ENCODE results near the gene PPM1M.

Gene PPM1M

DNA sequence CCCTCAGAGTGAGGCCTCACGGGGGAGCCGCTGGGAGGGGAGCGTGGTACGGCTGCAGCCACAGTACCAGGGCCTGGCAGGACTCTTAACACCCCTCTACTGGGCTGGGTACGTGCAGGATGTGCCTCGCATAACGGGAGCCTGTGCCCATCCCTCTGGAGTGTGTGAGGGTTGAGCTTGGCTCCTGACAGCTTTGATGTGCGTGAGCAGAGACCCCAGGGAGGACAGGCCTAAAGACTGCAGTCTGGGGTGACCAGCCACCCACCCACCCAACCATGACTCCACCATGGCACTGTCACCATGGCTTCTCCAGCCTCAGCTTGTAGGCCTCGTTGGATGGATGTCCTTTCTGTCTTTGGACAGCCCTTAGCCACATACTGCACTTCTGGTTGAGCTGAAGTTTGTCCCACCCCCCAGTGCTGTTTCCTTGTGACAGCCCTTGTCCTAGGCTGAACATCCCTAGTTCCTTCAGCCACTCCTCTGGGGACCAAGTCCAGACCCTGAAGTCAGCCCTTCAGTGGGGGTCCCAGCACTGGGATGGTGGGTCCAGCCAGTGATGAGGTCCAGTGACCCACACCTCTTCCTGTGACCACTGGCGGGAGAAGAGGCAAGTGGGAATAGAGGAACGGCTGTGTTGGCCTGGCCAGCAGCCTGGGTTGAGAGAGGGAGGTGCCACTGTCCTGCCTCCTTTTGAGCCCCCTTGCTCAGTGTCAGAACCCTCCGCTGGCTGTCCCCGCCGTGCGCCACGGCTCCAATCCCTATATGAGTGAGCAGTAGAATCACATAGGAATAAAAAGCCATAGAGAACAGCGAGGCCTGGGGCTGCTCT, 48.1 kb downstream of the PPM1M start:
- no peak overlapping the region for H3K4me3 ChIP-seq
- no peak overlapping the region for H3K27ac ChIP-seq
- TF ChIP-seq, protein P1, sequence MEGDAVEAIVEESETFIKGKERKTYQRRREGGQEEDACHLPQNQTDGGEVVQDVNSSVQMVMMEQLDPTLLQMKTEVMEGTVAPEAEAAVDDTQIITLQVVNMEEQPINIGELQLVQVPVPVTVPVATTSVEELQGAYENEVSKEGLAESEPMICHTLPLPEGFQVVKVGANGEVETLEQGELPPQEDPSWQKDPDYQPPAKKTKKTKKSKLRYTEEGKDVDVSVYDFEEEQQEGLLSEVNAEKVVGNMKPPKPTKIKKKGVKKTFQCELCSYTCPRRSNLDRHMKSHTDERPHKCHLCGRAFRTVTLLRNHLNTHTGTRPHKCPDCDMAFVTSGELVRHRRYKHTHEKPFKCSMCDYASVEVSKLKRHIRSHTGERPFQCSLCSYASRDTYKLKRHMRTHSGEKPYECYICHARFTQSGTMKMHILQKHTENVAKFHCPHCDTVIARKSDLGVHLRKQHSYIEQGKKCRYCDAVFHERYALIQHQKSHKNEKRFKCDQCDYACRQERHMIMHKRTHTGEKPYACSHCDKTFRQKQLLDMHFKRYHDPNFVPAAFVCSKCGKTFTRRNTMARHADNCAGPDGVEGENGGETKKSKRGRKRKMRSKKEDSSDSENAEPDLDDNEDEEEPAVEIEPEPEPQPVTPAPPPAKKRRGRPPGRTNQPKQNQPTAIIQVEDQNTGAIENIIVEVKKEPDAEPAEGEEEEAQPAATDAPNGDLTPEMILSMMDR (IDR thresholded peaks at IDR 0.05) = no peak
- DNase-seq (ENCODE audit: low spot score) = no peak

- no peak for DNase-seq (ENCODE audit: low spot score)
- TF ChIP-seq, protein P1 (IDR thresholded peaks at IDR 0.05) = no peak
- H3K4me3 ChIP-seq = no peak overlapping the region
- no peak overlapping the region for H3K27ac ChIP-seq
Measured at GRCh38 chr3:52294320-52295150, 49.0 kb downstream of the PPM1M start.

- TF ChIP-seq, protein P1 (IDR thresholded peaks at IDR 0.05) = no peak
- H3K4me3 ChIP-seq = no peak overlapping the region
- H3K27ac ChIP-seq = no peak overlapping the region
- DNase-seq (ENCODE audit: low spot score) = no peak
Measured at GRCh38 chr3:52295671-52296208, 50.2 kb downstream of the PPM1M start.

GRCh38 chr3:52297242-52298148, 51.9 kb downstream of the PPM1M start:
- Histone ChIP-seq H3K4me3 (no peak overlapping the region), H3K27ac (no peak overlapping the region)
- no peak for DNase-seq (ENCODE audit: low spot score)
- TF ChIP-seq, protein P1 (IDR thresholded peaks at IDR 0.05) = no peak

GRCh38 chr3:52298149-52299098, 52.9 kb downstream of the PPM1M start:
- TF ChIP-seq, protein P1 (IDR thresholded peaks at IDR 0.05) = no peak
- no peak for DNase-seq (ENCODE audit: low spot score)
- H3K4me3 ChIP-seq = no peak overlapping the region
- no peak overlapping the region for H3K27ac ChIP-seq
